WTC11 (cell line): ENCODE data around the gene GPR62.

Source experiments
- CREB1 ChIP-seq: sonication (generic); formaldehyde crosslinking; IDR thresholded peaks from 2 replicates; pipeline ENCODE4 v1.8.0; 2023; ENCODE audit warnings: mild to moderate bottlenecking, missing genetic modification reagents
- ELF4 ChIP-seq: sonication (generic); formaldehyde crosslinking; IDR thresholded peaks from 2 replicates; pipeline ENCODE4 v1.8.1; 2022; ENCODE audit warnings: low read depth, mild to moderate bottlenecking, moderate library complexity, missing genetic modification reagents
- MXD4 ChIP-seq: fragments of 250-450 bp; sonication (Bioruptor Pico); IDR thresholded peaks from 2 replicates; pipeline ENCODE4 v1.8.0; 2021; ENCODE audit warnings: mild to moderate bottlenecking, moderate library complexity, borderline replicate concordance
- NFE2L1 ChIP-seq: sonication (generic); formaldehyde crosslinking; IDR thresholded peaks from 2 replicates; pipeline ENCODE4 v1.8.1; 2023; ENCODE audit warnings: missing genetic modification reagents
- TP53 ChIP-seq: sonication (generic); formaldehyde crosslinking; IDR thresholded peaks from 2 replicates; pipeline ENCODE4 v1.8.1; 2023; ENCODE audit warnings: mild to moderate bottlenecking, missing genetic modification reagents
- ZNF121 ChIP-seq: sonication (generic); formaldehyde crosslinking; IDR thresholded peaks from 2 replicates; pipeline ENCODE4 v1.8.0; 2023; ENCODE audit warnings: missing genetic modification reagents
- TF ChIP-seq, protein P1 (sequence below): sonication (generic); formaldehyde crosslinking; IDR thresholded peaks from 2 replicates; pipeline ENCODE4 v1.8.0; 2022; ENCODE audit warnings: mild to moderate bottlenecking, missing genetic modification reagents
- TF ChIP-seq, protein P2 (sequence below): fragments of 250-450 bp; sonication (Bioruptor Pico); IDR thresholded peaks from 2 replicates; pipeline ENCODE4 v2.1.2; 2022; ENCODE audit warnings: mild to moderate bottlenecking, moderate library complexity
- TF ChIP-seq, protein P3 (sequence below): fragments of 200-600 bp; IDR thresholded peaks from 2 replicates; pipeline ENCODE4 v1.8.0; 2022; ENCODE audit warnings: antibody characterized with exemption

DNA sequence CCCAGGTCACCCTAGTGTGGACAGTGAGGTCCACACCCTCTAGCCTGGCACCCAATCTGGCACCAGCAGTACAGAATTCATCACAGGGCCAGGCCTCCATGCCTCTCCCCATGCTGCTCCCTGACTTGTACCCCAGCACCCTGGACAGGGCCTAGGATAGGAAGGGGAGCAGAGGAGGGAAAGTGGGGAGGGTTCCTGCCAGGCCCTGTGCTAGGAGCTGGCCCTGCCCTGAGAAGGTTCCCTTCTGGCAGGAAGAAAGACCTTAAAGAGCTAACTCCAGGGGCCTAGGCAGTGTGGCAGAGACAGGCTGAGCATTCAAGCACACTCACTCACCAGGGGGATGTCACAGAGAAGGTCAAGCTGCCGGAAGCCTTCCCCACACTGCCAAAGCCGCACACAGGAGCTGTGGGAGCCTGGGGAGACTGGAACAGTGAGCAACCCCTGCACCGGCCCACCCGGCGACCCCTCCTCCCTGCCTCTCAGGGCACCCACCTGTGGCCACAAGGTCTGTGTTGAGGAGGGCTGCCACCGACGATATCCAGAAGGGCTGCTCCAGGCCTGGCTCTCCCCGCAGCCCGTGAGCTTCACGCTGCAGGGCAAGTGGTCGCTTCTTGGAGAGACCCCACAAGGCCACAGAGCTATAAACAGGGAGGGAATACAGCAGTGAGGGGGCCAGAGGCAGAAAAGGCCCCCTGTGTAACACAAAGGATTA, 20.9 kb upstream of the GPR62 start:
- TF ChIP-seq MXD4 (CRISPR knock-in tag) (no peak), ELF4 (CRISPR knock-in tag) (no peak), NFE2L1 (CRISPR knock-in tag) (no peak), CREB1 (CRISPR knock-in tag) (no peak), ZNF121 (no peak), TP53 (no peak)
- TF ChIP-seq, protein P1, sequence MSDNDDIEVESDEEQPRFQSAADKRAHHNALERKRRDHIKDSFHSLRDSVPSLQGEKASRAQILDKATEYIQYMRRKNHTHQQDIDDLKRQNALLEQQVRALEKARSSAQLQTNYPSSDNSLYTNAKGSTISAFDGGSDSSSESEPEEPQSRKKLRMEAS (CRISPR knock-in tag), result no peak
- TF ChIP-seq, protein P2, sequence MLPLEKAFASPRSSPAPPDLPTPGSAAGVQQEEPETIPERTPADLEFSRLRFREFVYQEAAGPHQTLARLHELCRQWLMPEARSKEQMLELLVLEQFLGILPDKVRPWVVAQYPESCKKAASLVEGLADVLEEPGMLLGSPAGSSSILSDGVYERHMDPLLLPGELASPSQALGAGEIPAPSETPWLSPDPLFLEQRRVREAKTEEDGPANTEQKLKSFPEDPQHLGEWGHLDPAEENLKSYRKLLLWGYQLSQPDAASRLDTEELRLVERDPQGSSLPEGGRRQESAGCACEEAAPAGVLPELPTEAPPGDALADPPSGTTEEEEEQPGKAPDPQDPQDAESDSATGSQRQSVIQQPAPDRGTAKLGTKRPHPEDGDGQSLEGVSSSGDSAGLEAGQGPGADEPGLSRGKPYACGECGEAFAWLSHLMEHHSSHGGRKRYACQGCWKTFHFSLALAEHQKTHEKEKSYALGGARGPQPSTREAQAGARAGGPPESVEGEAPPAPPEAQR (CRISPR knock-in tag), result no peak
- TF ChIP-seq, protein P3, sequence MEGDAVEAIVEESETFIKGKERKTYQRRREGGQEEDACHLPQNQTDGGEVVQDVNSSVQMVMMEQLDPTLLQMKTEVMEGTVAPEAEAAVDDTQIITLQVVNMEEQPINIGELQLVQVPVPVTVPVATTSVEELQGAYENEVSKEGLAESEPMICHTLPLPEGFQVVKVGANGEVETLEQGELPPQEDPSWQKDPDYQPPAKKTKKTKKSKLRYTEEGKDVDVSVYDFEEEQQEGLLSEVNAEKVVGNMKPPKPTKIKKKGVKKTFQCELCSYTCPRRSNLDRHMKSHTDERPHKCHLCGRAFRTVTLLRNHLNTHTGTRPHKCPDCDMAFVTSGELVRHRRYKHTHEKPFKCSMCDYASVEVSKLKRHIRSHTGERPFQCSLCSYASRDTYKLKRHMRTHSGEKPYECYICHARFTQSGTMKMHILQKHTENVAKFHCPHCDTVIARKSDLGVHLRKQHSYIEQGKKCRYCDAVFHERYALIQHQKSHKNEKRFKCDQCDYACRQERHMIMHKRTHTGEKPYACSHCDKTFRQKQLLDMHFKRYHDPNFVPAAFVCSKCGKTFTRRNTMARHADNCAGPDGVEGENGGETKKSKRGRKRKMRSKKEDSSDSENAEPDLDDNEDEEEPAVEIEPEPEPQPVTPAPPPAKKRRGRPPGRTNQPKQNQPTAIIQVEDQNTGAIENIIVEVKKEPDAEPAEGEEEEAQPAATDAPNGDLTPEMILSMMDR, result no peak
